GM21737 (cell line): Measurements from ENCODE around the gene SNAPC3.
"Not testable (repeated sequence)": the region's sequence is repeated elsewhere in the genome, so short reads cannot be mapped to it uniquely, and the experiment has no call there.

ENCODE experiments used
- ATAC-seq: cut with Tn5 transposase; IDR thresholded peaks from one replicate; pipeline ENCODE4 v1.9.1; 2021; ENCODE audit warnings: mild to moderate bottlenecking, moderate library complexity; ENCODE audit not compliant: unreplicated experiment

SNAPC3 gene

DNA sequence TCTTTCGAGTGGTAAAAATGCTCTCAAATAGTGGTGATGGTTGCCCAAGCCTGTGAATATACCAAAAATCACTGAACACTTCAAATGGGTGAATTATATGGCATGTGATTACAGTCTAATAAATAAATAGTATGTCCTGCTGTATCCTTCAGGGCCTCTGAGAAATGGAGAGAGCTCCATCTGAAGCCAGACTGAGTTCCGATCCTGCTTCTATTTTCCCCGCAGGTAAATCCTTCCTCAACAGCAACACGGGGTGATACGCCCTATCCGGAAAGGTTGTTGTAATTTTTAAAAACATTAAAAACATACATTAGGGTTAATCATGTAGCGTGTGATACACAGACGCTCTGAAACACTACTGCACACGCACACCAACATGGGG, 695 bp upstream of the SNAPC3 start:
- ATAC-seq, result no peak

DNA sequence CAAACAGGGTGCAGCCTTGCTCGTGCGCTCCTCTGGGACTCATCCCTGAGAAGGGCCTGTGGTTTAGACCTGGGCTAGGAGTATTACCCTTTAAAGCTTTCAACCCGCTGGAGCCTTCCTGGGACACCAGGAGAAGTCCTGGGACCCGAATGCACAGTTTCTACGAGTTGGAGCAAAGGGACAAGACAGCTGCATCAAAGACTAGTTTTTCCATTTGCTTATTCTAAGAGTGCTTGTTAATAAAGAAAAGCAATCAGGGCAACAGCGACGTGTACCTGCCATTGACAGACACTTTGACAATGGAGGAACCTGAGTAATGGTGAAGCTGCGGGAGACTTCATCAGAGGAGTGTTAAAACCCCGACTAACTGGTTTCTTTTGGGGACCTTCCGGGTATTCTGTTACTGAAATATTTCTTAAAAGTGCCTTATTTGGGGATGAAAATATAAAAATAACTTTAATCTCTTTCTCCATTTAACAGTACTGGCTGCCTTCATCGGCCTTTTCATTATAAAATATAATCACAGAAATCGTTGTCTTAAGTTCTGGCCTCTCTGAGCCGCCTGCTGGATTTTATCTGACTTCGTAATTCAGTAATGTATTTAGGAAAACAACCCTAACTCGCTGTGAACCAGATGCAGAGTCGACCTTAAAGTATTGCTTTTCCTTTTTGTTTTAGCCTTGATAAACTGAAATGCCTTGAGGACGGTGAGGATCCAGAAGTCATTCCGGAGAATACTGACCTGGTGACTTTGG, 732 bp downstream of the SNAPC3 start:
- ATAC-seq, result no peak

DNA sequence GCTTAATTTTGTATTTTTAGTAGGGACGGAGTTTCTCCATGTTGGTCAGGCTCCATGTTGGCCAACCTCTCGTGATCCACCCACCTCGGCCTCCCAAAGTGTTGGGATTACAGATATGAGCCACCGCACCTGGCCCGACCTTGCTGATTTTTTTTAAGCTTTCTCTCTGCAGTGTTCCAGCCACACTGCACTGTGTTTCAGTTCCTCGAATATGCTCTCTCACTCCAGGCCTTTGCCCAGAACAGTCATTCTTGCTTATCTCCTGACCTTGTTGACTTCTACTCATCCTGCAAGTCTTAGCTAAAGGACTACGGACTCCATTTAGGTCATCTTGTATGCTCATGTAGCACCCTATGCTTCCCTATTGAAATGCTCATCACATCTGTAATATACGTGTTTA, 3.3 kb downstream of the SNAPC3 start:
- ATAC-seq, result peak; percentile 40

DNA sequence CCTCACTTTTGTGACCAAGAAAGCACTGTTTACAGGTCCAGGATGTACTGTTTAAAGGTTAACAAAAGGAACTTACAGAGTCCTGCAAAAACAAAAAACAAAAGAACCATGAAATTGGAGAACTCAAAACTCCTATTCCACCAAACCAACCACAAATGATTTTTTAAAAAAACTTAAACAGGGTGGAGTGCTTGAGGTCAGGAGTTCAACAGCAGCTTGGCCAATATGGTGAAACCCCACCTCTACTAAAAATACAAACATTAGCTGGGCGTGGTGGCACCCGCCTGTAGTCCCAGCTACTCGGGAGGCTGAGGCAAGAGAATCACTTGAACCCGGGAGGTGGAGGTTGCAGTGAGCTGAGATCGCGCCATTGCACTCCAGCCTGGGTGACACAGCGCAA, 5.0 kb downstream of the SNAPC3 start:
- not testable (repeated sequence) for ATAC-seq

DNA sequence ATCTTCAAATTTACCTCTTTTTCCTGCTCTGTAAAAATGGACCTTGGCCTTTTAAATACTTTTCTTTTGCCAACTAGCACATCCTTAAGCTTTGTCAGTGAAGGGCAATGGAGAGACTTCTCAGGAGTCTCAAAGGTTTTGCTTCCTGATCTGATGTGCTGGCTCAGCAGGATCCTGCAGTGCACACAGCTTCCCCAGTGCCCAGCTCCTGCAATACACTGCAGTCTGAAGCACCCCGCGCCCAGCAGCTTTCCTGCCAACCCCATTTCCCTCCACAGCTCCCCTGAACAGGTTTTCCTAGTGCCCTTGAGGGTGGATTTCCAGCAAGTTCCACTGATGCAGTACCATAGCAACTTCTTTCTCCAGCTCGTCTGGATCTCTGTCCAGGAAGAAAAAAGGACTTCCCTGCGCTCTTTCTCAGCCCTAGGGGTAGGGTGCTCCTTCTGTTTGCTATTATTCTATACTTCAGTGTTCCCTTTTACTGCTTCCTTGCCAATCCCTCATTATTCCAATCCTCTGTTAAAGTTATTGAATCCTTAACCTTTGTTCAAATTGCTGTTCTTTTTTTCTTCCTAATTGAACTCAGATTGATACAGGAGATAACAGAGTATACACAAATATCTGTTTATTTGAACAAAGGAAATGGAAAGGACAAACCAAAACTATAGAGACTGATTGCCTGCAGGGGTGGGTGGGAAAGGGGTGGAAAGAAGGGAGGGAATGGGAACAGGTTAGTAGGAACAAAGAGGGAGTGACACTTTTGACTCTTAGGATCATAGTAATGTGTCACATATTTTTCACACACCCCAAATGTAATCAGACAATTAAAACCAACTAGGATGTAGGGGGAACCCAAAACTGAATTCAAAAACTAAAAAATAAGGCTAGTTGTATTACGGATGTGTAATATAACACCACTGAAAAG, 8.5 kb downstream of the SNAPC3 start:
- no peak for ATAC-seq

DNA sequence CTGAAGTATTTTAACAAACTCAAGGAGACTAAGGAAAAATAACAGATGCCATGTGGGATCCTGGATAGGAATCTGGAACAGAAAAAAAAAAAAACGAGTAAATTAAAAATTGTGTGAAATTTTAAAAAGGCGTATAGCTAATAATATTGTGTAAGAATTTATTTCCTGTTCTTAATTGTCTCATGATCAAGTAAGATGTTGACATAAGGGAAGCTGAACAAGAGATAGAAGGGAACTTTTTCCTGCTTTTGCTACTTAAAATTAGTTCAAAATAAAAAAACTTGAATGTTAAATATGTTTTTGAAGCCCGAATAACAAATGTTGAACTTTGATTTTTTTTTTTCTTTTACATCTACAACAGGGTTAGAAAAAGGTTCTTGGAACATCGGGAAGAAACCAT, 10.5 kb downstream of the SNAPC3 start:
- no peak for ATAC-seq

DNA sequence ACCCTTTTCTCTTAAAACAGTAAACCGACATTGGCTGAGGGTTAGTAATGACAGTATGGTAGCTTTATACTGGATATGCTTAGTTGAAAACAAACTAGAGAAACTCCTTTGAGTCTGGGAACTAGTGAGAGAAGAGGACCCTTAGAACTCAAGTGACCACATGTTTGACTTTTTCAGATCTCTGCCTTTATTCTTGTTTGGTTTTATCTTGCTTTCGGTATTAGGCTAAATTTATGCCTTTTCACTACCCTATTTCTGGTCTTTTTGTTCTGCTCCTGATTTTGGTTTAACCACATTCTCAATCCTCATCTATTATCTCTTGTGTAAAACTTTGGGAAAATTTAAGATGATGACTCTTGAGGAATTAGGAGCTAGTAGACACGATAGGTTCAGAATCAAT, 11.0 kb downstream of the SNAPC3 start:
- no peak for ATAC-seq

DNA sequence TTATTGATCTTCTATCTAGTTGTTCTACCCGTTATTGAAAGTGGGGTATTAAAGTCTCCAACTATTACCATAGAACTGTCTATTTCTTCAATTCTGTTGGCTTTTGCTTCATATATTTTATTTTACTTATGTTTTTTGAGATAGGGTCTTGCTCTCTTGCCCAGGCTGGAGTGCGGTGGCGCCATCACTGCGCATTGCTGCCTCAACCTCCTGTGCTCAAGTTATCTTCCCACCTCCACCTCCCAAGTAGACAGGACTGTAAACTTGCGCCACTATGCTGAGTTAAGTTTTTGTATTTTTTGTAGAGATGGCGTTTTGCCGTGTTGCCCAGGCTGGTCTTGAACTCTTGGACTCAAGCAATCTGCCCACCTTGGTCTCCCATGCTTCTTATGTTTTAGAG, 16.2 kb downstream of the SNAPC3 start:
- no peak for ATAC-seq

DNA sequence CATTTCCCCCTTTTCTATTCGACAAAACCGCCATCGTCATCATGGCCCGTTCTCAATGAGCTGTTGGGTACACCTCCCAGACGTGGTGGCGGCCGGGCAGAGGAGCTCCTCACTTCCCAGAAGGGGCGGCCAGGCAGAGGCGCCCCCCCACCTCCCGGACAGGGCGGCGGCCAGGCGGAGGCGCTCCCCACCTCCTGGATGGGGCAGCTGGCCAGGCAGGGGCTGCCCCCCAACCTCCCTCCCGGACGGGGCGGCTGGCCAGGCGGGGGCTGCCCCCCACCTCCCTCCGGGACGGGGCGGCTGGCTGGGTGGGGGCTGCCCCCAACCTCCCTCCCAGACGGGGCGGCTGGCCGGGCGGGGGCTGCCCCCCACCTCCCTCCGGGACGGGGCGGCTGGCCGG, 19.2 kb downstream of the SNAPC3 start:
- not testable (repeated sequence) for ATAC-seq

DNA sequence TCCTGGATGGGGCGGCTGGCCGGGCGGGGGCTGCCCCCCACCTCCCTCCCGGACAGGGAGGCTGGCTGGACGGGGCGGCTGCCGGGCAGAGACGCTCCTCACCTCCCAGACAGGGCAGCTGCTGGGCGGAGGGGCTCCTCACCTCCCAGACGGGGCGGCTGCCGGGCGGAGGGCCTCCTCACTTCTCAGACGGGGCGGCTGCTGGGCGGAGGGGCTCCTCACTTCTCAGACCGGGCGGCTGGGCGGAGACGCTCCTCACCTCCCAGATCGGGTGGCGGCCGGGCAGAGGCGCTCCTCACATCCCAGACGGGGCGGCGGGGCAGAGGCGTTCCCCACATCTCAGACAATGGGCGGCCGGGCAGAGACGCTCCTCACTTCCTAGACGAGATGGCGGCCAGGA, 19.6 kb downstream of the SNAPC3 start:
- not testable (repeated sequence) for ATAC-seq

DNA sequence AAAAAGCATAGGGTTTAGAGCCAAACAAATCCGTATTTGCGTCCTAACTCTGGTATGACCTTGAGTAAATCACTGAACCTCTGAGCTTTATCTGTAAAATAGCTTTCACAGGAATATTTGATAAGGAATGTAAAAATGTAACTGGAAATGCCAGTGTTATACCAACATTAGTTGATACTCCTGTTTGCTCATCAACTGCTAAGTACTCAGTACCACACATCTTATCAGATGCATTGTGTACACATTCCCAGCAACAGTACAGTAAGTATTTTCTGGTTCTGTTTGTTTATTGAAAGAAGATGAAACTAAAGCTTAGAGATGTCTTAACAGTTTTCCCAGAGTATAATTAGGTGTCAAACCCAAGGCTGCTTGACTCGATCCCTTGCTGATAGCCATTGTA, 21.5 kb downstream of the SNAPC3 start:
- no peak for ATAC-seq

DNA sequence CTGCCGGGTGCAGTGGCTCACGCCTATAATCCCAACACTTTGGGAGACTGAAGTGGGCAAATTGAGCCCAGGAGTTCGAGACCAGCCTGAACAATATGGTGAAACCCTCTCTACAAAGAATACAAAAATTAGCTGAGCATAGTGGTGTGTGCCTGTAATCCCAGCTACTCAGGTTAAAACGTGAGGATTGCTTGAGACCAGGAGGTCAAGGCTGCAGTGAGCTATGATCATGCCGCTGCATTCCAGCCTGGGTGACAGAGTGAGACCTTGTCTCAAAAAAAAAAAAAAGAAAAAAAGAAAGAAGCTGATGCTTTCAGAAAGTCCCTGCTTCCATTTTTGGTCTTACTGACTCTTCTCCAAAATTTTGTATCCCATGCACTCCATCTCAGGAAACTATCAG, 31.3 kb downstream of the SNAPC3 start:
- ATAC-seq, result no peak

DNA sequence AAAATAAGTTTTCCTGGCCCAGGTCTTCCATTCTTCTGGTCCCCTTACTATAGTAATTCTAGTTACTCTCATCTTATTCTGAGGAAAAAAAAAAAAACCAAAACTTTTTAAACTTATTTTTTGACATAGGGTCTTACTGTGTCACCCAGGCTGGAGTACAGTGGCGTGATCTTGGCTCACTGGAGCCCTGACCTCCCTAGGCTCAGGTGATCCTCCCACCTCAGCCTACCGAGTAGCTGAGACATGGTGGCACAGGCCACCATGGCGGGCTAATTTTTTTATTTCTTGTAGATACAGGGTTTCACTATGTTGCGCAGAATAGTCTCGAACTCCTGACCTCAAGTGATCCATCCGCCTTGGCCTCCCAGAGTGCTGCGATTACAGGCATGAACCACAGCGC, 38.4 kb downstream of the SNAPC3 start:
- no peak for ATAC-seq

DNA sequence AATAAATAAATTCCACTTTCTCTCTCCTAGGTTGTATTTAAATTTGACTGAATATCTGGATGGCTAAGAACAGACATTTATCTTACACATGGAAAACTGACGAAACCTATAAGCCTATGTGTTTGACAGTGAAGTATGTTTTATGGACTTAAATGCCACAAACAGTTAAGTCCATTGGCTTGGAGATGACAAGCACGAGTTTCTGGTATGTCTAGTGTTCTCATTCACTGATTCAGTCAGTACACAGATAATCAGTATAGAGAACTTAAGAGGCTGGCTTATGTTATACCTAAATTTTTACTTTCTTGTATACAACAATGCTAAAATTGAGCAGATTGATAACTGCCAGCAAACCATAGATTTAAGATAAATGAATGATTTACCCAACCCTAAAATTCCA, 38.9 kb downstream of the SNAPC3 start:
- no peak for ATAC-seq

DNA sequence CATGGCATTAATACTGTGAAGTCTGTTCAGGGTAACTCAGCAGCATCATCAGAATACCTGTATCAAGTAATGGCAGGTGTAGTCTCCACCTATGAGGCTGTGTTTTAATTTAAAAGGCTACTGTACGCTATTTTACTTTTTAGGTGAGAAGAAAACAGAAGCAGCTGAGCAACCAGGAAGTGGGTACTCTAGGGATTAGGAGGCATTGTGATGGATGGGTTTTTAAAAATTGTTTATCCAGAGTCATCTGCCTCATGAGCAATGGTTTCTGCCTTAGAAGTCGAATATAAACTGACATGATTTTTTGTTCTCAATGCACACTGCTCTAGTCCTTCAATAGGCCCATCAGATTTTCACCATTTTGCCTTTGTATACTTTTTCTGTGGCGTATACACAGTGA, 45.5 kb downstream of the SNAPC3 start:
- no peak for ATAC-seq

DNA sequence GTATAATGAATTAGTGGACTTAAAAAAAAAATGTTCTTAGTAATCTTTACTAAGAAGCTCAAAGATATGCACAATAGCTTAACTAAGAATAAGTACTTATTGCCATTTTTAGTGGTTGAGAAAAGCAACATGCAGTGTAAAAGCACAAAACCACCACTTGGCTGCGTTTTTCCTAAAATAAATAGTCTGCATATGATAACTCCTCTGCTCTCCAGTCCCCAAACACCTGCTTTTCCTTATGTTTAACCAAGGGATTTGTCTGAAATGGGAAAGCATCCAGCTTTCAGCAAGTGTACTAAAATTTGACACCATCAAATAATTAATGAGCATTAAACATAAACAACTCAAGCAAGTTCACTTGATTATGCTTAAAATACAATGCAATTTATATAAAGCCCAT, 46.7 kb downstream of the SNAPC3 start:
- ATAC-seq, result no peak

DNA sequence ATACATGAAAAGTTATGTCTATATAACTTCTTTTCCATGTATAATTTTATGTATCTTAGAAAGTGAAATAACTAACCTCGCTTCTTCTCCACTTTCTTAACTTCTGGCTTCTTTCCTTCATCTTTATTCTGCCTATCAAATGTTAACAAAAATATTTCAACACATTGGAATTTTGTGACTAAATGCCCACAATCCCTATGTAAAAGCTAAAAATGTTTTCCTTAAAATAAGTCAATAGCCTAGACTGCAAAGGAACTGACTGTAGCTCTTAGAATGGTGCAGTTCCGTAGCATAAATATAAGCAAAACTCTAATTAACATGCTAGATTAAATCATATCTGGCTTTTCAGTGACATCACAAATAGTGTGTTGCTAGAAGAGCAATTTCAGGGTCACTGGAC, 47.2 kb downstream of the SNAPC3 start:
- no peak for ATAC-seq

DNA sequence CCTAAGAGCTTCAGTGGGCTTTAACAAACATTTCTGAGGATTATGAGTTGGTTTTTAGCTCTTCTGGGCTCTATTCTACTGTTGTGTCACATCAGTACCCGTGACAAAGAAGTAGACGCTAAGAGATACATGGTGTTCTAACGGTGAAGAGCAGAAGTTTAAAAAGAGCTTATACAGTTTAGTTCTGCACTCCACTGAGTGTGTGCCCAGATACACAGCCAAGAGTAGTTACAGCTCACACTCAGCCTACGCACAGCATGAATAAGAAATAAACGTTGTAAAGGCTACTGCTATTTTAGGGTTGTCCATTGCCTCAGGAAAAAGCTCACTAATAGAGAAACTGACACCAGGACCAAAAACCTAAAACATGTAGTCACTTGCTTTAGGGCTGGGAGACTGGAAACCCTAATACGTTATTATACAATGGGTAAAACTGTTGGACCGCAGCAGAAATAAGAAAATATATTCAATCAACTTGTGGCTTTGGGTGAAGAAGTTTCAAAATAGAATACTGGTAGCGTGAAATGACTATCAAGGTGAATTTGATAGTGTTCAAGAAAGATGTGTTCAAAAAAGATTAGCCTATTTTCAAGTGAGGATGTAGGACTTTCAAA, 53.4 kb downstream of the SNAPC3 start:
- ATAC-seq, result no peak

DNA sequence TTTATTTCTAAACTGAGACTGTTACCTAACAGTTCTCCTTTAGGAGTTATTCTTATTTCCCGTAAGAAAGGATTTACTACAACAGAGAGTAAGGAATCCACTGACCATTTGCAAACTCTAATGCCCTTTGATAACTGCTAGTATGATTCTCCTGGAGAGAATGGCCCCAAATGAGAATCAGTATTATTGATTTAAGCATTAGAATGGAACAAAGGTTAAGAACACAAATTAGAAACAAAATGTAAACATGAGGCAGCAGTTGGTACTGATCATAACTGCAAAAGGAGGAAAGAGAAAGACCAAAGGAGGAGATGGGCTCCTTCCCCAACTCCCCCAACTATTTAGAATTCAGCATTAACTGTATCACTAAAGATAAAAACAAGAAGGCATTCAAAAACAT, 57.4 kb downstream of the SNAPC3 start:
- ATAC-seq, result no peak

DNA sequence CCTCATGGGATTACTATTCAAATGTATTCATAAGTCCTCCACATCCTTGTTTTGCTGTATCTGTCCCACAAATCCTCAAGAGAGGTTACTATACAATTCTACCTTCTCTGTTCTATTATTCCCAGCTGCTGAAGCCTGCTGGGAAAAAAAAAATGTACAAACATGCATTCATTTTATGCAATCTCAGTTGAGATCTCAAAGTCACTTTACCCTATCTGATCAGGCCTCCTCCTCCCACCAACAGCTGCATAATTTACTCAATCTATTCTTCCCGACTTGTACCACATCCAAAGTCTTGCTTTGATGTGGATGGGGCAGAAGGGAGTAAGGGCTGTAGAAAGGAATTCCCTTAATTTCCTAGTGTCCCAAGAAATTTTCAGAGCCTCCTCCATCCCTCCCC, 59.5 kb downstream of the SNAPC3 start:
- ATAC-seq, result no peak

DNA sequence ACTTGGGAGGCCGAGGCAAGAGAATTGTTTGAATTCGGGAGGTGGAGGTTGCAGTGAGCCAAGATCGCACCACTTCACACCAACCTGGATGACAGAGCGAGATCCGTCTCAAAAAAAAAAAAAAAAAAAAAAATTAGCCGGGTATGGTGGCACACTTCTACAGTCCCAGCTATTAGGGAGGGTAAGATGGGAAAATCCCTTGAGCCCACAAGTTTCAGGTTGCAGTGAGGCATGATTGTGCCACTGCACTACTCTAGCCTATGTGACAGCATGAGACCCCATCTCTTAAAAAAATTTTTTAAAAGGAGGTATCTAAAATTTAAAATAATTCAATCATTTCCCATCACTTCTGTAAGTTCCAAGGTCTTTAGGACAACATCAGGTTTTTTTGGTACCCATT, 62.1 kb downstream of the SNAPC3 start:
- ATAC-seq, result no peak
